ENCODE measurements around the gene EXOSC5. TPM values are rescaled to one million over a fixed set of nuclear protein-coding genes. Genes with fewer than 3 reads are reported as not detected.

EXOSC5 gene
- total and polyA plus RNA-seq, 2 of the 13 experiments (the other 11 are each of a cell fraction or from before 2014, with no cell fraction given) = 24.1 to 26.5 TPM

GRCh38 chr19:41376241-41376997 lies 20.7 kb downstream of the EXOSC5 start, which contains the start of gene TMEM91 (continued):
- TF ChIP-seq USF2 (IDR thresholded peaks at IDR 0.05; ENCODE audit: low read depth, low read length) (no peak), USF2 (CRISPR knock-in tag; IDR thresholded peaks at IDR 0.05; ENCODE audit: borderline replicate concordance) (no peak; the same call in 1 of the 2 replicates), GTF3A (CRISPR knock-in tag; conservative IDR thresholded peaks at IDR 0.05) (no peak), POGK (CRISPR knock-in tag; conservative IDR thresholded peaks at IDR 0.05) (no peak), CBX1 (IDR thresholded peaks at IDR 0.05; ENCODE audit: low read depth) (no peak), TEAD2 (CRISPR knock-in tag; IDR thresholded peaks at IDR 0.05) (no peak), ZNF256 (CRISPR knock-in tag; conservative IDR thresholded peaks at IDR 0.05) (no peak), BORCS8-MEF2B (CRISPR knock-in tag; IDR thresholded peaks at IDR 0.05) (peak; percentile 29; the same call in 1 of the 2 replicates), THAP8 (CRISPR knock-in tag; IDR thresholded peaks at IDR 0.05; ENCODE audit: borderline replicate concordance) (no peak), NFIB (CRISPR knock-in tag; IDR thresholded peaks at IDR 0.05; ENCODE audit: borderline replicate concordance) (no peak), TAF15 (IDR thresholded peaks at IDR 0.05; ENCODE audit: low read depth, low read length, poor library complexity, severe bottlenecking) (no peak), ZNF781 (CRISPR knock-in tag; IDR thresholded peaks at IDR 0.05; ENCODE audit: borderline replicate concordance, not compliant biosample characterization) (no peak), ZNF607 (CRISPR knock-in tag; IDR thresholded peaks at IDR 0.05; ENCODE audit: borderline replicate concordance) (peak; percentile 61; the same call in 1 of the 2 replicates), ZSCAN12 (CRISPR knock-in tag; IDR thresholded peaks at IDR 0.05) (no peak), RAD51 (IDR thresholded peaks at IDR 0.05; ENCODE audit: borderline replicate concordance) (no peak), JUNB (CRISPR knock-in tag; IDR thresholded peaks at IDR 0.05; ENCODE audit: borderline replicate concordance) (no peak), ESRRA (CRISPR knock-in tag; IDR thresholded peaks at IDR 0.05; ENCODE audit: low read depth) (no peak), ZNF33B (CRISPR knock-in tag; IDR thresholded peaks at IDR 0.05) (no peak), ZNF557 (CRISPR knock-in tag; IDR thresholded peaks at IDR 0.05) (no peak), ZNF367 (CRISPR knock-in tag; IDR thresholded peaks at IDR 0.05; ENCODE audit: borderline replicate concordance) (no peak), ZNF780A (CRISPR knock-in tag; IDR thresholded peaks at IDR 0.05) (no peak), XBP1 (CRISPR knock-in tag; IDR thresholded peaks at IDR 0.05) (no peak), TAF1 (CRISPR knock-in tag; IDR thresholded peaks at IDR 0.05) (no peak), STAG1 (CRISPR knock-in tag; IDR thresholded peaks at IDR 0.05) (no peak), ATRX (CRISPR knock-in tag; IDR thresholded peaks at IDR 0.05; ENCODE audit: borderline replicate concordance) (no peak), GABPB1 (CRISPR knock-in tag; IDR thresholded peaks at IDR 0.05) (peak; percentile 71; the same call in 1 of the 2 replicates), HNRNPH1 (optimal IDR thresholded peaks at IDR 0.05; ENCODE audit: low read depth, low read length) (no peak)
